Measurements from ENCODE around the gene MBOAT2.

- TF ChIP-seq CTCF (conservative IDR thresholded peaks at IDR 0.05; ENCODE audit: low read depth, low read length) (no peak), EZH2 (IDR thresholded peaks at IDR 0.05; ENCODE audit: low read length, unreplicated experiment) (no peak), EZH2phosphoT487 (IDR thresholded peaks at IDR 0.05; ENCODE audit: borderline replicate concordance, low read length) (no peak)
Observed at GRCh38 chr2:8996006-8996405, 7.5 kb downstream of the MBOAT2 start.
